HG02852 (cell line): ENCODE results near the gene PDE1A.

Experiments
- ATAC-seq: cut with Tn5 transposase; IDR thresholded peaks from one replicate; pipeline ENCODE4 v1.9.1; 2021; ENCODE audit warnings: mild to moderate bottlenecking, moderate library complexity; ENCODE audit not compliant: unreplicated experiment

Gene PDE1A

GRCh38 chr2:182144041-182144775 is 282.6 kb downstream of the PDE1A start:
- ATAC-seq, result no peak

- ATAC-seq, result no peak
Observed at GRCh38 chr2:182142062-182142461, 284.8 kb downstream of the PDE1A start.

- ATAC-seq, result no peak
Observed at GRCh38 chr2:182134201-182134600, 292.6 kb downstream of the PDE1A start.

GRCh38 chr2:182133195-182133891 is 293.5 kb downstream of the PDE1A start:
- no peak for ATAC-seq

GRCh38 chr2:182132605-182133004 is 294.2 kb downstream of the PDE1A start:
- no peak for ATAC-seq

GRCh38 chr2:182128821-182129707 is 297.8 kb downstream of the PDE1A start:
- no peak for ATAC-seq

- no peak for ATAC-seq
Observed at GRCh38 chr2:182117196-182117595, 309.6 kb downstream of the PDE1A start.

GRCh38 chr2:182116774-182117173 is 310.1 kb downstream of the PDE1A start:
- ATAC-seq, result no peak

GRCh38 chr2:182115258-182115657 is 311.6 kb downstream of the PDE1A start:
- no peak for ATAC-seq

GRCh38 chr2:182113334-182113733 is 313.5 kb downstream of the PDE1A start:
- ATAC-seq, result no peak

GRCh38 chr2:182110347-182110746 is 316.5 kb downstream of the PDE1A start:
- no peak for ATAC-seq

- no peak for ATAC-seq
Observed at GRCh38 chr2:182103526-182103925, 323.3 kb downstream of the PDE1A start.

- ATAC-seq, result no peak
Observed at GRCh38 chr2:182101263-182101662, 325.6 kb downstream of the PDE1A start.

- ATAC-seq, result no peak
Observed at GRCh38 chr2:182098648-182099047, 328.2 kb downstream of the PDE1A start.

GRCh38 chr2:182097571-182098164 is 329.2 kb downstream of the PDE1A start:
- ATAC-seq, result no peak

GRCh38 chr2:182090486-182090885 is 336.4 kb downstream of the PDE1A start:
- ATAC-seq, result no peak
